Subcutaneous adipose tissue (tissue), 4 donors: ENCODE data around the gene MARS1. TPM values are rescaled to one million over a fixed set of nuclear protein-coding genes. Genes with fewer than 3 reads are reported as not detected.

Experiments used
- total RNA-seq, 4 donors: library from RNA; depleted of rRNA; stranded (reverse); fragments of >200 nt; gene quantifications; one replicate each; pipeline ENCODE4 v1.1.0, GENCODE V29; 2016
- TF ChIP-seq, protein P1 (sequence below): fragments of 450-650 bp; IDR thresholded peaks from one replicate; pipeline ENCODE4 v1.5.1; 2016; ENCODE audit warnings: low read depth, mild to moderate bottlenecking, control low read depth, antibody characterized with exemption, moderate library complexity

Gene MARS1
- total RNA-seq, 4 donors from 2014 or later: 43.4 to 86.9 (median 47.5) TPM

GRCh38 chr12:57517187-57517586, 29.3 kb downstream of the MARS1 start:
- TF ChIP-seq, protein P1, sequence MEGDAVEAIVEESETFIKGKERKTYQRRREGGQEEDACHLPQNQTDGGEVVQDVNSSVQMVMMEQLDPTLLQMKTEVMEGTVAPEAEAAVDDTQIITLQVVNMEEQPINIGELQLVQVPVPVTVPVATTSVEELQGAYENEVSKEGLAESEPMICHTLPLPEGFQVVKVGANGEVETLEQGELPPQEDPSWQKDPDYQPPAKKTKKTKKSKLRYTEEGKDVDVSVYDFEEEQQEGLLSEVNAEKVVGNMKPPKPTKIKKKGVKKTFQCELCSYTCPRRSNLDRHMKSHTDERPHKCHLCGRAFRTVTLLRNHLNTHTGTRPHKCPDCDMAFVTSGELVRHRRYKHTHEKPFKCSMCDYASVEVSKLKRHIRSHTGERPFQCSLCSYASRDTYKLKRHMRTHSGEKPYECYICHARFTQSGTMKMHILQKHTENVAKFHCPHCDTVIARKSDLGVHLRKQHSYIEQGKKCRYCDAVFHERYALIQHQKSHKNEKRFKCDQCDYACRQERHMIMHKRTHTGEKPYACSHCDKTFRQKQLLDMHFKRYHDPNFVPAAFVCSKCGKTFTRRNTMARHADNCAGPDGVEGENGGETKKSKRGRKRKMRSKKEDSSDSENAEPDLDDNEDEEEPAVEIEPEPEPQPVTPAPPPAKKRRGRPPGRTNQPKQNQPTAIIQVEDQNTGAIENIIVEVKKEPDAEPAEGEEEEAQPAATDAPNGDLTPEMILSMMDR: no peak

- TF ChIP-seq, protein P1: no peak
Measured at GRCh38 chr12:57518176-57518919, 30.5 kb downstream of the MARS1 start.

GRCh38 chr12:57518920-57519795, 31.3 kb downstream of the MARS1 start:
- TF ChIP-seq, protein P1: no peak

- TF ChIP-seq, protein P1: no peak
Measured at GRCh38 chr12:57519796-57520052, 31.9 kb downstream of the MARS1 start.

- TF ChIP-seq, protein P1: no peak
Measured at GRCh38 chr12:57520053-57520818, 32.4 kb downstream of the MARS1 start, which contains the start of gene DDIT3. DDIT3 (minus strand) TSS chr12:57520514; CDS start chr12:57517406, 3,108 bp downstream.

DNA sequence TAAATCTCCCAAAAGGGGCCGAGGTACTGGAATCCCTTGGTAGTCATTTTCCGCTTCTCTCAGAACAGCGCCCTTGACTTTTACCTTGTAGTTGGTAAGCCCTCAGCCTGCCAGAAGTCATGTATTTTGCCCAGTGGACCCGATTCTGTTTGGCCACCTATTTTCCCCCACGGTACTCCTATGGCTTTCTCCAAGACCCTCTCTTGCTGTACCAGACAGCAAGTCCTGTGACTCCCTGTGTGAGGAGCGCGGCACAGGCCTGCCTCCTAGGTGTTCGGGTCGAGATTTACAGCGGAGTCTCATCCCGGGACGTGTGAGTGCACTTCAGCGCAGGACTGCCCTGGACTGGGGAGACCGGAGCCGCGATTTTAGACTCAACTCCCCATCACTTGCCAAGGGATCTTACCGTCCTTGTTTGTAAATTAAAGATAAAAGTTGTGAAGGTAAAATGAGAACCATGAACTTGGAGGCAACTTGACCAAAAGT, 33.7 kb downstream of the MARS1 start:
- TF ChIP-seq, protein P1: no peak
